GM23338 (cell line): ENCODE measurements around the gene SSTR5. TPM values are rescaled to one million over a fixed set of nuclear protein-coding genes. Genes with fewer than 3 reads are reported as not detected.

ENCODE experiments used
- ATAC-seq: fragments of 200-7000 bp; cut with Tn5 transposase; 3 replicates; pipeline ENCODE4 v1.9.1; 2020
- DNase-seq: peaks from one replicate; pipeline ENCODE4 v3.0.0-alpha.2; 2015; ENCODE audit warnings: low spot score
- H2AFZ ChIP-seq: fragments of 200-600 bp; sonication (generic); 2 replicates; pipeline ENCODE4 v1.8.0; 2016; ENCODE audit warnings: antibody characterized with exemption, mild to moderate bottlenecking, moderate library complexity
- H3F3A ChIP-seq: fragments of 200-600 bp; sonication (generic); replicated peaks from 2 replicates; pipeline ENCODE4 v1.8.0; 2017; ENCODE audit warnings: antibody characterized with exemption, mixed run types, low read depth
- H3K27ac ChIP-seq: fragments of 200-600 bp; sonication (generic); 2 replicates; pipeline ENCODE4 v1.6.1; 2016; ENCODE audit warnings: low read depth
- H3K27me3 ChIP-seq: fragments of 200-600 bp; sonication (generic); 2 replicates; pipeline ENCODE4 v1.8.0; 2016; ENCODE audit warnings: mild to moderate bottlenecking, mixed run types, moderate library complexity; ENCODE audit not compliant: insufficient read depth
- H3K36me3 ChIP-seq: fragments of 200-600 bp; sonication (generic); 2 replicates; pipeline ENCODE4 v1.8.0; 2016; ENCODE audit warnings: mild to moderate bottlenecking; ENCODE audit not compliant: insufficient read depth
- H3K4me1 ChIP-seq: fragments of 200-600 bp; sonication (generic); 2 replicates; pipeline ENCODE4 v1.8.0; 2016; ENCODE audit warnings: mild to moderate bottlenecking, moderate library complexity; ENCODE audit not compliant: insufficient read depth
- H3K4me2 ChIP-seq: fragments of 200-600 bp; sonication (generic); 2 replicates; pipeline ENCODE4 v1.7.1; 2017; ENCODE audit warnings: mixed run types
- H3K4me3 ChIP-seq: fragments of 200-600 bp; sonication (generic); 2 replicates; pipeline ENCODE4 v1.6.1; 2016; ENCODE audit warnings: mixed run types
- H3K79me2 ChIP-seq: fragments of 200-600 bp; sonication (generic); replicated peaks from 2 replicates; pipeline ENCODE4 v1.8.0; 2017; ENCODE audit warnings: mild to moderate bottlenecking; ENCODE audit not compliant: insufficient read depth
- H3K9me2 ChIP-seq: fragments of 200-600 bp; sonication (generic); 2 replicates; pipeline ENCODE4 v1.8.0; 2017; ENCODE audit not compliant: insufficient read depth
- H4K20me1 ChIP-seq: fragments of 200-600 bp; sonication (generic); replicated peaks from 2 replicates; pipeline ENCODE4 v1.8.0; 2017; ENCODE audit warnings: mild to moderate bottlenecking; ENCODE audit not compliant: insufficient read depth
- H3K27ac Mint-ChIP-seq: 2 replicates; pipeline ENCODE4 v1.8.0; 2020; ENCODE audit warnings: inconsistent platforms, mild to moderate bottlenecking, moderate library complexity, mixed read lengths
- H3K27me3 Mint-ChIP-seq: 3 replicates; pipeline ENCODE4 v1.8.0; 2022; ENCODE audit warnings: low read depth, mild to moderate bottlenecking, moderate library complexity, mixed read lengths, inconsistent platforms; ENCODE audit not compliant: insufficient read depth, poor library complexity
- H3K36me3 Mint-ChIP-seq: 3 replicates; pipeline ENCODE4 v1.8.0; 2021; ENCODE audit warnings: low read depth, mild to moderate bottlenecking, inconsistent platforms, moderate library complexity, mixed read lengths
- H3K4me1 Mint-ChIP-seq: 3 replicates; pipeline ENCODE4 v1.8.0; 2020; ENCODE audit warnings: mild to moderate bottlenecking, inconsistent platforms, mixed read lengths
- H3K4me3 Mint-ChIP-seq: 3 replicates; pipeline ENCODE4 v1.8.0; 2021; ENCODE audit warnings: moderate library complexity, mild to moderate bottlenecking, inconsistent platforms, mixed read lengths
- H3K9me3 Mint-ChIP-seq: 3 replicates; pipeline ENCODE4 v1.8.0; 2020; ENCODE audit warnings: moderate library complexity, mild to moderate bottlenecking, inconsistent platforms, mixed read lengths
- EZH2phosphoT487 ChIP-seq: fragments of 200-600 bp; sonication (generic); IDR thresholded peaks from one replicate; pipeline ENCODE4 v1.8.1; 2018; ENCODE audit warnings: antibody characterized with exemption; ENCODE audit not compliant: unreplicated experiment
- JUNB ChIP-seq: IDR thresholded peaks from one replicate; pipeline ENCODE4 v1.6.1; 2016; ENCODE audit warnings: antibody characterized with exemption; ENCODE audit not compliant: unreplicated experiment
- POLR2AphosphoS5 ChIP-seq: IDR thresholded peaks from 2 replicates; pipeline ENCODE4 v1.6.1; 2016; ENCODE audit warnings: antibody characterized with exemption, low read depth
- ZNF114 ChIP-seq: fragments of 250-450 bp; sonication (Bioruptor Pico); IDR thresholded peaks from 2 replicates; pipeline ENCODE4 v1.5.0; 2020; ENCODE audit warnings: mild to moderate bottlenecking, moderate library complexity
- ZNF331 ChIP-seq: fragments of 250-450 bp; sonication (Bioruptor Pico); IDR thresholded peaks from 2 replicates; pipeline ENCODE4 v1.5.0; 2020; ENCODE audit warnings: low read depth, mild to moderate bottlenecking, moderate library complexity
- polyA plus RNA-seq: library from polyadenylated mRNA; unstranded; fragments of >200 nt; fragmentation: Nextera tagmentation; extraction: Ambion mirVana; gene quantifications from 2 replicates; pipeline ENCODE4 v1.2.1, GENCODE V29; 2016
- total RNA-seq: library from RNA; depleted of rRNA; stranded (reverse); fragments of >200 nt; shearing (Covaris generic); gene quantifications from 2 replicates; pipeline ENCODE4 v1.2.3, GENCODE V29; 2014
- TF ChIP-seq, protein P1 (sequence below): IDR thresholded peaks from one replicate; pipeline ENCODE4 v1.6.1; 2018; ENCODE audit warnings: antibody characterized with exemption; ENCODE audit not compliant: unreplicated experiment
- TF ChIP-seq, protein P2 (sequence below): IDR thresholded peaks from 2 replicates; pipeline ENCODE4 v1.6.1; 2016; ENCODE audit warnings: antibody characterized with exemption
- TF ChIP-seq, protein P3 (sequence below), 2 experiments: fragments of 200-600 bp in 1 of 2; sonication (generic) in 1 of 2; conservative IDR thresholded peaks; 2 replicates each; pipeline versions ENCODE4 v1.5.1 to v1.6.1; 2016 to 2017; ENCODE audit warnings: antibody characterized with exemption in 2 of 2, low read depth in 2 of 2, mild to moderate bottlenecking in 2 of 2, moderate library complexity in 1 of 2

The SSTR5 gene
- total and polyA plus RNA-seq, 2 experiments from 2014 or later: 0.60 to 1.0 TPM

DNA sequence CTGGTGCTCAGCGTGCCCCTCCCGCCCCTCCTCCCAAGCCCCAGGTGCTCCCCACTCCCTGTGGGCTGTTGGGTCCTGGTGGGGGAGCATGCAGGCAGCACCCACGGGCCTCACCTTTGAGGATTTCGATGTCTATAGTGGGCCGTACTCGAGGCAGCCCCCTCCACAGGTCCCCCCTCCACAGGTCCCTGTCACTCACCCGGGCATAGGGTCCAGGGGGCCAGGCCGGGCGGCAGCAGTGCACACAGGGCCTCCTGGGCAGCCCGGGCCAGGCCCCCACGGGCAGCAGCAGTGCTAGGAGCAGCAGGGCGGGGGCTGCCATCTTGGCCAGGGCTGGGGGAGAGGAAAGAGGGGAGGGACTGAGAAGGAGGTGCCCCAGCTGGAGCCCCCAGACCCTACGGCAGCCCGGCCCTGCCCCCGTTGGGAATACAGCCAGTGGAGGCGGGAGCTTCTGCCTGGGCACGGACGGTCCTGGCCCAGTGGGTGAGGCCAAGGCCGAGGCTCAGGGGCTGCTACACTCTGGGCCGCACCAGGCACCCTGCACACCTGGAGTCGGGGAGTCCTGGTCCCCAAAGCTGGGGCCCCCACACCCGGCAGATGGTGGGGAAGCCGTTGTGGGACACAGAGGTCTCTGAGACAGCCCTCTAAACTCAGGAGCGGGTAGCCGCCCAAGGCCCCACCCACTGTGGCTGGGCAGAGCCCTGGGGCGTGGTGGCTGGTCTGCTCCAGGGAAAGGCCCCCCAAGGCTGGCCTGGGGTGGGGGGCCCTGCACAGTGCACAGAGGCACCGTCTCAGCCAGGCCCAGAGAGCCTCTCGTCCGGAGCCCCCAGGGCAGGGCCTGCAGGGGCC lies 22.3 kb downstream of the SSTR5 start (continued):
- TF ChIP-seq, protein P1, sequence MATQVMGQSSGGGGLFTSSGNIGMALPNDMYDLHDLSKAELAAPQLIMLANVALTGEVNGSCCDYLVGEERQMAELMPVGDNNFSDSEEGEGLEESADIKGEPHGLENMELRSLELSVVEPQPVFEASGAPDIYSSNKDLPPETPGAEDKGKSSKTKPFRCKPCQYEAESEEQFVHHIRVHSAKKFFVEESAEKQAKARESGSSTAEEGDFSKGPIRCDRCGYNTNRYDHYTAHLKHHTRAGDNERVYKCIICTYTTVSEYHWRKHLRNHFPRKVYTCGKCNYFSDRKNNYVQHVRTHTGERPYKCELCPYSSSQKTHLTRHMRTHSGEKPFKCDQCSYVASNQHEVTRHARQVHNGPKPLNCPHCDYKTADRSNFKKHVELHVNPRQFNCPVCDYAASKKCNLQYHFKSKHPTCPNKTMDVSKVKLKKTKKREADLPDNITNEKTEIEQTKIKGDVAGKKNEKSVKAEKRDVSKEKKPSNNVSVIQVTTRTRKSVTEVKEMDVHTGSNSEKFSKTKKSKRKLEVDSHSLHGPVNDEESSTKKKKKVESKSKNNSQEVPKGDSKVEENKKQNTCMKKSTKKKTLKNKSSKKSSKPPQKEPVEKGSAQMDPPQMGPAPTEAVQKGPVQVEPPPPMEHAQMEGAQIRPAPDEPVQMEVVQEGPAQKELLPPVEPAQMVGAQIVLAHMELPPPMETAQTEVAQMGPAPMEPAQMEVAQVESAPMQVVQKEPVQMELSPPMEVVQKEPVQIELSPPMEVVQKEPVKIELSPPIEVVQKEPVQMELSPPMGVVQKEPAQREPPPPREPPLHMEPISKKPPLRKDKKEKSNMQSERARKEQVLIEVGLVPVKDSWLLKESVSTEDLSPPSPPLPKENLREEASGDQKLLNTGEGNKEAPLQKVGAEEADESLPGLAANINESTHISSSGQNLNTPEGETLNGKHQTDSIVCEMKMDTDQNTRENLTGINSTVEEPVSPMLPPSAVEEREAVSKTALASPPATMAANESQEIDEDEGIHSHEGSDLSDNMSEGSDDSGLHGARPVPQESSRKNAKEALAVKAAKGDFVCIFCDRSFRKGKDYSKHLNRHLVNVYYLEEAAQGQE: no peak
- TF ChIP-seq EZH2phosphoT487: no peak
- TF ChIP-seq ZNF114 (CRISPR knock-in tag): no peak
- TF ChIP-seq, protein P2, sequence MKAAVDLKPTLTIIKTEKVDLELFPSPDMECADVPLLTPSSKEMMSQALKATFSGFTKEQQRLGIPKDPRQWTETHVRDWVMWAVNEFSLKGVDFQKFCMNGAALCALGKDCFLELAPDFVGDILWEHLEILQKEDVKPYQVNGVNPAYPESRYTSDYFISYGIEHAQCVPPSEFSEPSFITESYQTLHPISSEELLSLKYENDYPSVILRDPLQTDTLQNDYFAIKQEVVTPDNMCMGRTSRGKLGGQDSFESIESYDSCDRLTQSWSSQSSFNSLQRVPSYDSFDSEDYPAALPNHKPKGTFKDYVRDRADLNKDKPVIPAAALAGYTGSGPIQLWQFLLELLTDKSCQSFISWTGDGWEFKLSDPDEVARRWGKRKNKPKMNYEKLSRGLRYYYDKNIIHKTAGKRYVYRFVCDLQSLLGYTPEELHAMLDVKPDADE: no peak
- no peak for TF ChIP-seq ZNF331
- no peak for TF ChIP-seq JUNB
- TF ChIP-seq POLR2AphosphoS5: no peak

DNA sequence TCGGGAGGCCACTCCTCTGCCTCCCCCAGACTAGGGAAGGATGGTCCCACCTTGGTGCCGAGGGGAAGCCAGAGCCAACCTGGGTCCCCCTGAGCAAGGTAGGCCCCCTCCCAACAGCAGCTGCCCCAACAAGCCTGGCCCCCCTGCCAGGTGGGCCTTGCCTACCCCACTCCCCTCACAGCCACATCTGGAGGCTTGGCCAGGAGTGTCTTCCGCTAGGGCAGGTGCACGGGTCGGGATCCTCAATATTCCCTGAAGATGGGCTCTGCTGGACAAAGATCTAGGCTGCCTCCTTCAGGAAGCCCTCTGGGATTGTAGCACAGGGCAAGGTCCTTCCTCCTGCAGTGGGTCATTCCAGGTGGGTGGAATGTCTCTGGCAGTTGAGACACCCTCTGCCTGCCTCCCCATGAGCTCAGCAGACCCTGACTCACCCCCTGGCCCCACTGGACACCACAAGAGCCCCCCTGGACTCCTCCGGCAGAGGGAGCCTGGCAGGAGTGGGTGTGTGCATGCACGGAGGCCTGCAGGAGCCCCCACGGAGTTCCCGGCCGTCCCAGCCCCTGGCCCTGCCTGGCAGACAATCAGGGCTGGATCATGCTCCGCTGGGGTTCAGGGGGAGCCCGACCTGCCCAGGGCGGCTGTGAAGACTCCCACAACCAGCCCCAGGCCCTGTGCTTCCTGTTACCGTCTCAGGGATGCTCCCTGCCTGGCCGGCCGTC lies 23.1 kb downstream of the SSTR5 start:
- Mint-ChIP-seq H3K4me3 (no peak overlapping the region), H3K36me3 (peaks cover 4% of the 10 kb centered on the region; the same call in 2 of the 3 replicates), H3K27me3 (peaks cover 12% of the 10 kb centered on the region), H3K27ac (no peak overlapping the region), H3K4me1 (no peaks in the 10 kb centered on the region), H3K9me3 (peaks cover 7% of the 10 kb centered on the region)
- H4K20me1 ChIP-seq: no peaks in the 10 kb centered on the region
- H3K4me2 ChIP-seq: no peak overlapping the region
- H3K79me2 ChIP-seq: no peaks in the 10 kb centered on the region
- DNase-seq (no peak), ATAC-seq (no peak)
- H3K4me3 ChIP-seq: no peak overlapping the region
- no peaks in the 10 kb centered on the region for H3K36me3 ChIP-seq
- H3K4me1 ChIP-seq: no peaks in the 10 kb centered on the region
- H3K9me2 ChIP-seq: no peaks in the 10 kb centered on the region
- no peaks in the 10 kb centered on the region for H3K27me3 ChIP-seq
- H2AFZ ChIP-seq: no peak overlapping the region
- H3F3A ChIP-seq: no peaks in the 10 kb centered on the region
- TF ChIP-seq, protein P1: no peak
- TF ChIP-seq, protein P3, sequence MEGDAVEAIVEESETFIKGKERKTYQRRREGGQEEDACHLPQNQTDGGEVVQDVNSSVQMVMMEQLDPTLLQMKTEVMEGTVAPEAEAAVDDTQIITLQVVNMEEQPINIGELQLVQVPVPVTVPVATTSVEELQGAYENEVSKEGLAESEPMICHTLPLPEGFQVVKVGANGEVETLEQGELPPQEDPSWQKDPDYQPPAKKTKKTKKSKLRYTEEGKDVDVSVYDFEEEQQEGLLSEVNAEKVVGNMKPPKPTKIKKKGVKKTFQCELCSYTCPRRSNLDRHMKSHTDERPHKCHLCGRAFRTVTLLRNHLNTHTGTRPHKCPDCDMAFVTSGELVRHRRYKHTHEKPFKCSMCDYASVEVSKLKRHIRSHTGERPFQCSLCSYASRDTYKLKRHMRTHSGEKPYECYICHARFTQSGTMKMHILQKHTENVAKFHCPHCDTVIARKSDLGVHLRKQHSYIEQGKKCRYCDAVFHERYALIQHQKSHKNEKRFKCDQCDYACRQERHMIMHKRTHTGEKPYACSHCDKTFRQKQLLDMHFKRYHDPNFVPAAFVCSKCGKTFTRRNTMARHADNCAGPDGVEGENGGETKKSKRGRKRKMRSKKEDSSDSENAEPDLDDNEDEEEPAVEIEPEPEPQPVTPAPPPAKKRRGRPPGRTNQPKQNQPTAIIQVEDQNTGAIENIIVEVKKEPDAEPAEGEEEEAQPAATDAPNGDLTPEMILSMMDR (conservative IDR thresholded peaks at IDR 0.05; ENCODE audit: low read depth in 2 of 2): peak in 1 of 2 experiments; percentile 22; a peak in 1 of 4 replicates
- H3K27ac ChIP-seq: no peak overlapping the region
